Upper lobe of left lung (tissue), 4 donors: ENCODE data around the gene KDM2B.

Source experiments
- POLR2A ChIP-seq, 4 donors: fragments of 450-650 bp; IDR thresholded peaks; one replicate each; pipeline ENCODE4 v1.5.1; 2016 to 2017; ENCODE audit warnings: antibody characterized with exemption in 4 of 4, mild to moderate bottlenecking in 2 of 4
- TF ChIP-seq, protein P1 (sequence below), 6 experiments: fragments of 450-650 bp in 4 of 6; fragments of 200-600 bp in 2 of 6; sonication (generic) in 2 of 6; IDR thresholded peaks; one replicate each; pipeline ENCODE4 v1.5.1; 2016 to 2019; ENCODE audit warnings: antibody characterized with exemption in 6 of 6

GRCh38 chr12:121575051-121575450, 5.8 kb downstream of the KDM2B start:
- TF ChIP-seq POLR2A (IDR thresholded peaks at IDR 0.05) = no peak
- TF ChIP-seq, protein P1, sequence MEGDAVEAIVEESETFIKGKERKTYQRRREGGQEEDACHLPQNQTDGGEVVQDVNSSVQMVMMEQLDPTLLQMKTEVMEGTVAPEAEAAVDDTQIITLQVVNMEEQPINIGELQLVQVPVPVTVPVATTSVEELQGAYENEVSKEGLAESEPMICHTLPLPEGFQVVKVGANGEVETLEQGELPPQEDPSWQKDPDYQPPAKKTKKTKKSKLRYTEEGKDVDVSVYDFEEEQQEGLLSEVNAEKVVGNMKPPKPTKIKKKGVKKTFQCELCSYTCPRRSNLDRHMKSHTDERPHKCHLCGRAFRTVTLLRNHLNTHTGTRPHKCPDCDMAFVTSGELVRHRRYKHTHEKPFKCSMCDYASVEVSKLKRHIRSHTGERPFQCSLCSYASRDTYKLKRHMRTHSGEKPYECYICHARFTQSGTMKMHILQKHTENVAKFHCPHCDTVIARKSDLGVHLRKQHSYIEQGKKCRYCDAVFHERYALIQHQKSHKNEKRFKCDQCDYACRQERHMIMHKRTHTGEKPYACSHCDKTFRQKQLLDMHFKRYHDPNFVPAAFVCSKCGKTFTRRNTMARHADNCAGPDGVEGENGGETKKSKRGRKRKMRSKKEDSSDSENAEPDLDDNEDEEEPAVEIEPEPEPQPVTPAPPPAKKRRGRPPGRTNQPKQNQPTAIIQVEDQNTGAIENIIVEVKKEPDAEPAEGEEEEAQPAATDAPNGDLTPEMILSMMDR (IDR thresholded peaks at IDR 0.05) = no peak
